ENCODE measurements around the gene TXLNG. TPM values are rescaled to one million over a fixed set of nuclear protein-coding genes. Genes with fewer than 3 reads are reported as not detected.

Gene TXLNG
- total RNA-seq, 1 experiment from 2014 or later: 39.2 TPM

Other genes with a start within 250 kb of the TXLNG start
- not detected in 2 replicates for gene S100G, start 136.3 kb upstream of the TXLNG start, total RNA-seq (2014; rRNA removed; shearing (Covaris generic))
- gene CTPS2, start 73.8 kb upstream of the TXLNG start, total RNA-seq (2014; rRNA removed; shearing (Covaris generic)): 39.1 and 41.3 TPM in 2 replicates
- gene SYAP1, start 66.9 kb upstream of the TXLNG start, total RNA-seq (2014; rRNA removed; shearing (Covaris generic)): 48.8 and 49.8 TPM in 2 replicates
- 282 and 303 TPM in 2 replicates for gene RBBP7, start 83.9 kb downstream of the TXLNG start, total RNA-seq (2014; rRNA removed; shearing (Covaris generic))
- gene REPS2, start 160.2 kb downstream of the TXLNG start, total RNA-seq (2014; rRNA removed; shearing (Covaris generic)): 1.7 and 1.8 TPM in 2 replicates

Measured in SJCRH30 (cell line).